Adipocyte (in vitro differentiated cells): Measurements from ENCODE around the gene ATP8B1.

ENCODE experiments used
- DNase-seq: peaks from one replicate; pipeline ENCODE4 v3.0.0-alpha.2; 2015; ENCODE audit warnings: low read depth
- H3K27me3 ChIP-seq: replicated peaks from 2 replicates; pipeline ENCODE4 v1.7.0; 2013; ENCODE audit warnings: mild to moderate bottlenecking, low read length, moderate library complexity; ENCODE audit not compliant: control insufficient read depth, insufficient read depth
- H3K36me3 ChIP-seq: 2 replicates; pipeline ENCODE4 v1.7.0; 2013; ENCODE audit warnings: low read length, mild to moderate bottlenecking, moderate library complexity; ENCODE audit not compliant: control insufficient read depth, insufficient read depth, severe bottlenecking
- H3K4me1 ChIP-seq: 2 replicates; pipeline ENCODE4 v1.7.0; 2013; ENCODE audit warnings: mild to moderate bottlenecking, low read length, moderate library complexity; ENCODE audit not compliant: control insufficient read depth, insufficient read depth
- H3K4me3 ChIP-seq: 2 replicates; pipeline ENCODE4 v1.7.0; 2013; ENCODE audit warnings: mild to moderate bottlenecking, low read length, moderate library complexity
- H3K9ac ChIP-seq: 2 replicates; pipeline ENCODE4 v1.7.0; 2013; ENCODE audit warnings: mild to moderate bottlenecking, low read length, moderate library complexity
- H3K9me3 ChIP-seq: 2 replicates; pipeline ENCODE4 v1.7.0; 2013; ENCODE audit warnings: mild to moderate bottlenecking, low read length, moderate library complexity; ENCODE audit not compliant: control insufficient read depth

ATP8B1 gene

DNA sequence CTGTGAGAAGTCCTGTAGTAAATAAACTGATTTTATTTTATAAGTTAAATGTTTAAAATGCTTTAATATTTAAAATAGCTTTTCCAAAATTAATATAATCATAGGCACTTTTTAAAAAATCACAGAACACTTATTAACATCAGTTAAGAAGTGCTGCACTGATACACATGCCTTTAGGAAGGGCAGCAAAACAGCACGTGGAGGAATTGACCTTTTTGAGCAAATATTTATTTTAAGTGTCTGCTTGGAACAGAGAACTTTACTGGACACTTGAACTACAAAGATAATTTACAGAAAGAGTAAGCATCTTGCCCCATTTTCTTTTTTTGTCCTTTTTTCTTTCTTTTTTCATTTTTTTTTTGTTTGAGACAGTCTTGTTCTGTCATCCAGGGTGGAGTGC, 93.8 kb downstream of the ATP8B1 start:
- Histone ChIP-seq H3K4me3 (no peak overlapping the region), H3K27me3 (no peaks in the 10 kb centered on the region), H3K9ac (no peak overlapping the region), H3K4me1 (peaks cover 25% of the 10 kb centered on the region), H3K9me3 (no peaks in the 10 kb centered on the region), H3K36me3 (no peaks in the 10 kb centered on the region)
- no peak for DNase-seq

DNA sequence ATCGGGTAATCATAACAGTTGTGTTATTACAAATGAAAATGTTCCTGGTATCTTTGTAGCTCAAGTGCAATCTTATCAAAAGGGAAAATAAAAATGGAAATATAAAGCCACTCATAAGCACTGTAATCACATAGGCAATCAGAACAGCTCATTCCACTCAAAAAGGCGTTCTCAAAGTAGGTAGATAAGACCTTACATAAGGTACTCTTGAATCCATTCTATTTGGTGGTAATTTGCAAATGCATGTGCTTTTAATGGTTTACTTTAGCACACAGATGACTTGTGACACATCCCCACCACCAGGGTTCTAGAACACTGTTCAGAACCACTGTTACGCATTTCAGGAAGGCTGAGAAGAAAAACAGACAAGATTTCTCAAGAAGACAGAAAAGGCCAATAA, 94.8 kb downstream of the ATP8B1 start:
- no peak overlapping the region for H3K4me3 ChIP-seq
- no peaks in the 10 kb centered on the region for H3K9me3 ChIP-seq
- H3K4me1 ChIP-seq: peaks cover 25% of the 10 kb centered on the region
- no peak overlapping the region for H3K9ac ChIP-seq
- H3K36me3 ChIP-seq: no peaks in the 10 kb centered on the region
- no peak for DNase-seq
- no peaks in the 10 kb centered on the region for H3K27me3 ChIP-seq

DNA sequence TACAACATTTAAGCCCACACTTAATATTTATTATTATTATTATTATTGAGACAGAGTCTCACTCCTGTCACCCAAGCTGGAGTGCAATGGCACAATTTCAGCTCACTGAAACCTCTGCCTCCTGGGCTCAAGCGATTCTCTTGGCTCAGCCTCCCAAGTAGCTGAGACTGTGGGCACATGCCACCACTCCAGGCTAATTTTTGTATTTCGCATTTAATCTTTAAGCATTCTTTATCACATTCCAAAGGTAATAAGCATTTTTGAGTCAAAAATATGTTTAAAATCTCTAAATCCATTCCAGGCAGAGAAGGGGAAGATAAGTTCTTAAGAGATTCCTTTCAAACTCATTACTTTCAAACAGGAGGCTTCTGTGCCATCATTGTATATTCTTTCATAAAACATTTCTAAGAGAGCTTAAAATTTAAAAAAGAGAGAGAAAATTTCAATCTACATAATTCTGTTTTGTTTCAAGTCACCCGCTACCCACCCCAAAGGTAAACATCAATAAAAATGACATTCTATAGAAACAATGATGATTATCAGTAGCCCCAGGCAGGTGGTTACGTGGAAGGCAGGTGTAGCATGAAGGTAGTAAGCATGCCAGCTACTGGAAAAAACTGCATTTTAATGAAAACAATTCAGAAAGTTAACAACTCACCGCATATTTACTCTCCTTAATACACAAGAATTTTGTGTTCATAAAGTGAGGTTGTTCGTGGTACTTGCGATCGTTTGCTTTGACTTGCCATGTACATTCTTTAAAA, 97.1 kb downstream of the ATP8B1 start:
- peaks cover 6% of the 10 kb centered on the region for H3K36me3 ChIP-seq
- no peaks in the 10 kb centered on the region for H3K9me3 ChIP-seq
- no peak overlapping the region for H3K4me3 ChIP-seq
- no peak for DNase-seq
- H3K4me1 ChIP-seq: peaks cover 11% of the 10 kb centered on the region
- no peak overlapping the region for H3K9ac ChIP-seq
- no peaks in the 10 kb centered on the region for H3K27me3 ChIP-seq

DNA sequence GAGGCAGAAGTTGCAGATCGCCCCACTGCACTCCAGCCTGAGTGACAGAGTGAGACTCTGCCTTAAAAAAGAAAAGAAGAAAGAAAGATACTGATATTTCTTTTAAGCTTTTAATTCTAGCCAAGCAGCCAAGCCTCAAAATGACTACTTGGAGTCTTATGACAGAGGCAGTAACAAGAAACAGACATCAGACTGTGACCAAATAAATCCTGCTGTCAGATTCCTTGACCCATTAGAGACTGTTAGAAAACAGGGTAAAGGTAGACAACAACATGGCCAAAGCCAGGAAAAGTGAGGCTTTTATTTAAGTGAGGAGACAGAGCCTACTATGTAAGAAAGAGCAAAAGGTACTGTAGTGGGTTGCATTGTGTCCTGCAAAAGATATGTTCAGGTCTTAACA, 98.1 kb downstream of the ATP8B1 start:
- H3K9me3 ChIP-seq: no peaks in the 10 kb centered on the region
- no peak overlapping the region for H3K9ac ChIP-seq
- H3K36me3 ChIP-seq: peaks cover 8% of the 10 kb centered on the region
- no peak overlapping the region for H3K4me3 ChIP-seq
- H3K27me3 ChIP-seq: no peaks in the 10 kb centered on the region
- peaks cover 11% of the 10 kb centered on the region for H3K4me1 ChIP-seq
- peak; percentile 61 for DNase-seq

DNA sequence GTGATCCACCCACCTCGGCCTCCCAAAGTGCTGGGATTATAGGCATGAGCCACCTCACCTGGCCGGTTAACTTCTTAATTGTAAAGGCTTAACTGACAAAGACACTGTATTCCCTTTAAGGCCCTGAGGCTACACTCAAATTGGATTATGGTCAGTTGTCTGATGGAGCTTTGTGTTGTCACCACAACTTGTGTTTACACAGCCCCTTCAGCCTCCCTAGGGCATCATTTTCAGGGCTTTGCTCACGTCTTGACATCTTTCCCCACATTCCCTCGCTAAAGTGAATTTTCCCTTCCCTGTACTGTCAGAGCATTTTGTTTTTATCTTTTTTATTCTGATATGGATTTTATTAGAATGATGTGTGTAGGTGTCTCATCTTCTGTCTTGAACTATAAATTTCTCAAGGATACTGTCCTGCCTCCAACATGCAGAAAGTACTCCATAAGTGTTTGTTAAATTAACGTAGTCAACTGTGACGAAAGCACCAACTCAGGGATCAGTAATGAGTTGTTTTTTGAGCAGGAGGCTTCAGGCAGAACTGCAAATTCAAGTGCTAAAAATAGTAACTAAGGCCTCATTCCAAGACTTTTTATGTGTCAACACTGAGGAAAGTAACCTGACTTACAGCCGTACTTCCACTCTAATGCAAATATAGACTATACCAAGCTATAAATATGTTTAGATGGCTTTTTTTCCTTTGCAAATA, 104.4 kb downstream of the ATP8B1 start:
- peak; percentile 80 for DNase-seq
- Histone ChIP-seq H3K9ac (peak overlapping the region; percentile 77), H3K4me1 (peaks cover 18% of the 10 kb centered on the region), H3K27me3 (no peaks in the 10 kb centered on the region), H3K9me3 (no peaks in the 10 kb centered on the region), H3K36me3 (peaks cover 16% of the 10 kb centered on the region), H3K4me3 (peak overlapping the region; percentile 68)

DNA sequence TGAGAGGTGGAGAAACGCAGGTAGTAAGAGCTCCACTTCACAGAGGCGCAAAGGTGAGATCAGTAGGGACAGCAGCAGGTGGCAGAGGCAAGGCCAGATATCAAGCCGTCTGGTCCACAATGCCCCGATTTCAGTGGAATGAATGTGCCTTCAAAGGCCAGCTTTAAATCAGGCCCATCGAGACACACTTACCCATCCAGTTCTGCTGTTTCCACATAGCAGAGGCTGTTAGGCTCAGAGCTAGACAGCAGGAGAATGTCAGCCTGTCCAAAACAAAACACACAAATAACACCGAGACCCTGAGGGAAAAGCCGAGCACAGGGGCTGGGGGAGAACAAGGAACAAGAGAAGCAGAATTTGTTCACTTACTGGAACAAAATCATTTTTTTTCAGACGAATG, 105.7 kb downstream of the ATP8B1 start:
- H3K4me1 ChIP-seq: peaks cover 20% of the 10 kb centered on the region
- H3K9me3 ChIP-seq: no peaks in the 10 kb centered on the region
- peaks cover 16% of the 10 kb centered on the region for H3K36me3 ChIP-seq
- H3K27me3 ChIP-seq: no peaks in the 10 kb centered on the region
- H3K4me3 ChIP-seq: no peak overlapping the region
- no peak overlapping the region for H3K9ac ChIP-seq
- DNase-seq: no peak

DNA sequence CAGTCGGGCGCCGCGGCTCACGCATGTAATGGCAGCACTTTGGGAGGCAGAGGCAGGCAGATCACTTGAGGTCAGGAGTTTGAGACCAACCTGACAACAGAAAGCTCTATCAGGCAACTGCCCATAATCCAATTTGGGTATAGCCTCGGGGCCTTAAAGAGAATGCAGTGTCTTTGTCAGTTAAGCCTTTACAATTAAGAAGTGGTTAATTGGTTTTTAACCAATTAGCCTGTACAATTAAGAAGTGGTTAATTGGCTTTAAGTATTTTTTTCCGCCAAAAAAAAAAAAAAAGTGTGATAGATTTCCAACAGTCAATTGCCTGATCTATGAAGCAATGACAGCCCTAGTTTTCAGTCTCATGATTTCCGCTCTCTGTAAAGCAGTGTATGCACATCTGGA, 106.8 kb downstream of the ATP8B1 start:
- no peak overlapping the region for H3K4me3 ChIP-seq
- peaks cover 18% of the 10 kb centered on the region for H3K36me3 ChIP-seq
- H3K9ac ChIP-seq: no peak overlapping the region
- no peaks in the 10 kb centered on the region for H3K27me3 ChIP-seq
- peaks cover 20% of the 10 kb centered on the region for H3K4me1 ChIP-seq
- DNase-seq: no peak
- H3K9me3 ChIP-seq: no peaks in the 10 kb centered on the region

DNA sequence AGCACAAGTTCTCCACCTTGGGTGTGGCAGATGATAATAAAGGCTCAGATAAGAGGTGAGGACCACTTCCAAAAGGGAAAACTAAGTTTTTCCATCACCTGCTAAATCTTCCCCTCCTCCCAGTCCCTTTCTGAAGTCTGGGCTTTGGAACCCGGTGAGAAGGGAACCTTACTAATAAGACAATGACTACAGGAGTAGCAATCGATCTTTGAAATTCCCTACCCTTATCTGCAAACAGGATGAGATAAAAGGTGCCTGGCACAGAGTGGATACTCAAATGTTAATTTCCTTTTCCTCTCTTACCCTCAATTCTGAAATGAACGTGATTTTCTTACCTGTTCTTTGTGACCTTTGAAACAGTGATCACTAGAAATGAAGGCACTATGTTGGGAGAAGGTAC, 111.8 kb downstream of the ATP8B1 start:
- DNase-seq: no peak
- H3K9me3 ChIP-seq: no peaks in the 10 kb centered on the region
- peaks cover 10% of the 10 kb centered on the region for H3K4me1 ChIP-seq

DNA sequence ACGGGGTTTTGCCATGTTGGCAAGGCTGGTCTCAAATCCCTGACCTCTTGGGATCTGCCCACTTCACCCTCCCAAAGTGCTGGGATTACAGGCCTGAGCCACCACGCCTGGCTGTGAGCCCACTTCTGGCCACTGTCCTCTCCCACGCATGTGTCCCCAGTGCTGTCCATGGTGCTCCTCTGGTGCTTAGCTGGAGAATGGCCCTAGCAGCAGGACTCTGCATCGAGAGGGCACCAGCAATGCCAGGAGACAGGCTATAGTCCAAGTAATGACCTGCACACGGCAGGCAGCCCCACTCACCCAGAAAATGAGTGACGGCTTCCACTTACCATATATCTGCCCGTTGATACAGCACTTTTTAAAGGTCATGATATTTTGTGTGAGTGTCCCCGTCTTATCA, 115.1 kb downstream of the ATP8B1 start:
- Histone ChIP-seq H3K9me3 (no peaks in the 10 kb centered on the region), H3K27me3 (no peaks in the 10 kb centered on the region), H3K36me3 (peaks cover 33% of the 10 kb centered on the region), H3K9ac (no peak overlapping the region), H3K4me3 (no peak overlapping the region), H3K4me1 (no peaks in the 10 kb centered on the region)
- DNase-seq: no peak

More for the DNA sequence above, 111.8 kb downstream of the ATP8B1 start:
- Histone ChIP-seq H3K4me3 (no peak overlapping the region), H3K36me3 (peaks cover 18% of the 10 kb centered on the region), H3K9ac (no peak overlapping the region), H3K27me3 (no peaks in the 10 kb centered on the region)

DNA sequence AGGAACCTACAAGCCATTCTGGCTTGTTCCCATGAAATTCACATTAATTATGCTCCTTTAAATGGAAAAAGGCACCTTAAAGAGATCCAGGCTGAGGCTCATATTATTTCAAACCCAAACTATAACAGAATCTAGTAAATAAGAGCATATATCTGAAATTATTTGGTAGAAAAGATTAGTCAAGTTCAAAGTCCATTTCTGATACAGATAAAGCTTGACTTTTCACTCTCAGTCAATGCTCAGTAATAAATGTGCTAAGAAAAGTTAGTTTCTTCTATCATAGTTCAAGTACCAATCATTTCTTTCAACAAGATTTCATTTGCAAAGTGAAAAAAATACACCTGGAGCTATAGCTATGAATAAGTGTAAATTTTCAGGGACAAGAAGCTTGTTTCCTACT, 119.6 kb downstream of the ATP8B1 start:
- Histone ChIP-seq H3K4me1 (no peaks in the 10 kb centered on the region), H3K4me3 (no peak overlapping the region), H3K9me3 (no peaks in the 10 kb centered on the region), H3K9ac (no peak overlapping the region), H3K36me3 (peaks cover 30% of the 10 kb centered on the region), H3K27me3 (no peaks in the 10 kb centered on the region)
- no peak for DNase-seq

DNA sequence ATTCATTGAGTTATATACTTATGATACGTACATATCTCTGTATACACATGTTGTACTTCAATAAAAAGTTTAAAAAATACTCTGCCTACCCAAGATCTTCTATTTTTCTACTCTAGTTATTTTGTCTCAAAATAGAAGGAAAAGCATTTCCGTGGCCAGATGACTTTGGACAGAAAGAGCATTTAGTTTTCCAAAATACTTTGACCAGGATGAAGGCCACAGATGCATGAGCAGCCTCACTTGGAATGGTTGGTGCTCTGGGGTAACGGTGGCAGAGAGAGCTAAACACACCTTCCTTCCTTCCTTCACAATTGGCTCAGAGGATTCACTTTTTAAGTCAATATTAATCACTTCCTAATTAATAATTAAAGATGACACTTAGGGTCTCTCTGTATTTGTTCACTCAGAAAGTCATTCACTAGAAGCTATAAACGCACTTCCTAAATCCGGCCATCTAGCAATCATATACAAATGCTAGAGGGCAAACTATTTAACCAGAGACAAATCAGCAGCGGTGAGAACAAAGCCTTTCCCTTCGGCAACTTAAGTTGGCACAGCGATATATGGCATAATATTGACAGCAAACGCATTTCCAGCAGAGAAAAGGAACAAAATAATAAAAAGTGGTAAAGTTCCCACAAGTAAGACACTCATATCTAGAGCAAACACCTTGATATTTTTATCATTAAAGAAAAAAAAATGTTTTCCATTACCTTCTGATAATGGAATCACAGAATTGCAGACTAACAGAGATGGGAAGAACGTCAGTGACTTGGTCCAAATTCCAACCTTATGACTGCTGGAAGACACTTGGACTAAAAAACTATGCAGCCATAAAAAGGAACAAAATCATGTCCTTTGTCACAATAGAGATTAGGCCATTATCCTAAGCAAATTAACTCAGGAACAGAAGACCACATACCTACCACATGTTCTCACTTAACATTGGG, 125.6 kb downstream of the ATP8B1 start:
- Histone ChIP-seq H3K4me3 (no peak overlapping the region), H3K4me1 (no peaks in the 10 kb centered on the region), H3K9me3 (peaks cover 4% of the 10 kb centered on the region), H3K36me3 (peaks cover 22% of the 10 kb centered on the region), H3K9ac (no peak overlapping the region), H3K27me3 (no peaks in the 10 kb centered on the region)
- DNase-seq: no peak
